ENCODE measurements around the gene ZBTB3. TPM values are rescaled to one million over a fixed set of nuclear protein-coding genes. Genes with fewer than 3 reads are reported as not detected.

ZBTB3 gene
- total and polyA plus RNA-seq, 2 of the 8 experiments (the other 6 are each of a cell fraction or from before 2014, with no cell fraction given), result 30.2 to 76.9 TPM

GRCh38 chr11:62789576-62789975 is 35.6 kb upstream of the ZBTB3 start:
- no peaks in the 10 kb centered on the region for H3K9me3 ChIP-seq (ENCODE audit: insufficient read depth in 2 of 2, low read depth in 1 of 2, low read length in 1 of 2)
- no peak overlapping the region for H4K91ac ChIP-seq (replicated peaks; ENCODE audit: insufficient read length, low read length)
- H3K27ac ChIP-seq (ENCODE audit: low read depth, low read length), result no peak overlapping the region
- H2BK15ac ChIP-seq (ENCODE audit: low read length), result no peak overlapping the region
- no peak overlapping the region for H2BK120ac ChIP-seq (replicated peaks; ENCODE audit: low read depth, low read length)
- ChIA-PET CTCF (ENCODE audit: partially characterized antibody) (interaction anchor here (0.8 to 6.4 kb wide), 9 partner anchors 11 to 134 kb away, joined by 3 to 94 read pairs (median 6); partner anchors contain the start of genes HNRNPUL2, TAF6L and TTC9C), POLR2A (ENCODE audit: partially characterized antibody) (interaction anchor here (0.6 to 15.9 kb wide), 23 partner anchors 14 to 198 kb away, joined by 3 to 251 read pairs (median 6); partner anchors contain the start of genes HNRNPUL2, LBHD1, NXF1 and SLC3A2)
- H2BK5ac ChIP-seq (ENCODE audit: low read depth, low read length), result no peak overlapping the region
- peaks cover 0 to 7% (median 4%) of the 10 kb centered on the region in 4 experiments; a peak in 5 of 7 replicates for H3K4me1 ChIP-seq (replicated peaks in 1 of 4; ENCODE audit: control insufficient read depth in 3 of 4, insufficient read depth in 4 of 4, low read length in 3 of 4)
- no peak overlapping the region for H3K18ac ChIP-seq (ENCODE audit: extremely low read depth, low read length)
- H3K14ac ChIP-seq (ENCODE audit: insufficient read length), result no peak overlapping the region
- H2BK12ac ChIP-seq (ENCODE audit: low read depth, low read length), result no peak overlapping the region
- WGBS, 2 experiments (ENCODE audit: extremely low coverage in 1 of 2, insufficient coverage in 1 of 2, insufficient read length in 1 of 2, insufficient replicate concordance in 2 of 2, low coverage in 1 of 2, low lambda C conversion rate in 2 of 2, missing lambda C conversion rate in 1 of 2), result 89% methylated on average over 3 of the region's 3 CpGs; no CpG with 5 or more reads in 1 of the 2 experiments
- H3K23ac ChIP-seq (ENCODE audit: insufficient read length), result no peak overlapping the region
- no peak overlapping the region for H3K4me3 ChIP-seq (ENCODE audit: extremely low read depth in 1 of 4, insufficient read depth in 2 of 4, low read depth in 3 of 4, low read length in 4 of 4)
- H3K23me2 ChIP-seq (ENCODE audit: low read depth, low read length), result no peaks in the 10 kb centered on the region; the same call in 1 of the 2 replicates
- no peak overlapping the region for H2BK20ac ChIP-seq (ENCODE audit: low read length)
- peaks cover 2 to 24% (median 11%) of the 10 kb centered on the region in 4 experiments; a peak in 7 of 8 replicates for H3K36me3 ChIP-seq (ENCODE audit: control insufficient read depth in 2 of 4, insufficient read depth in 4 of 4, low read length in 3 of 4)
- no peaks in the 10 kb centered on the region for H3K27me3 ChIP-seq (replicated peaks in 1 of 4; ENCODE audit: control insufficient read depth in 3 of 4, extremely low read depth in 1 of 4, insufficient read depth in 3 of 4, low read length in 3 of 4)
- H3K4ac ChIP-seq (replicated peaks; ENCODE audit: insufficient read length, low read depth, low read length), result no peak overlapping the region
- no peak overlapping the region for H2AK5ac ChIP-seq (ENCODE audit: low read depth, low read length)
- no peak overlapping the region for H4K8ac ChIP-seq (ENCODE audit: extremely low read depth, insufficient read depth, low read length)
- H3K79me2 ChIP-seq (ENCODE audit: control insufficient read depth in 1 of 2, insufficient read depth in 2 of 2, low read length in 2 of 2), result peaks cover 0 to 33% of the 10 kb centered on the region in 2 experiments; a peak in 2 of 4 replicates
- H3K4me2 ChIP-seq (ENCODE audit: insufficient read depth in 1 of 2, low read depth in 2 of 2, low read length in 2 of 2), result no peak overlapping the region; a peak in 1 of 4 replicates
- H3K56ac ChIP-seq (replicated peaks; ENCODE audit: insufficient read length, low read depth, low read length), result no peak overlapping the region
- H3K9ac ChIP-seq (replicated peaks in 1 of 4; ENCODE audit: extremely low read depth in 1 of 4, low read depth in 3 of 4, low read length in 3 of 4), result no peak overlapping the region
- DNase-seq (ENCODE audit: low read depth in 1 of 2, low spot score in 2 of 2) (no peak), FAIRE-seq (no peak)
- no peak for TF ChIP-seq EGR1 (IDR thresholded peaks at IDR 0.05; ENCODE audit: borderline replicate concordance, low read depth, low read length)
- no peak for TF ChIP-seq CREB1 (IDR thresholded peaks at IDR 0.05)
- TF ChIP-seq HDAC2 (IDR thresholded peaks at IDR 0.05; ENCODE audit: borderline replicate concordance in 1 of 2, low read depth in 2 of 2, low read length in 2 of 2), result no peak
- H3K79me1 ChIP-seq (ENCODE audit: low read depth, low read length), result peaks cover 7% of the 10 kb centered on the region; the same call in 1 of the 2 replicates
- peaks cover 0 to 3% of the 10 kb centered on the region in 2 experiments for H4K20me1 ChIP-seq (replicated peaks in 1 of 2; ENCODE audit: control insufficient read depth in 1 of 2, insufficient read depth in 2 of 2, low read length in 2 of 2)
- H2AFZ ChIP-seq (ENCODE audit: low read length), result no peak overlapping the region
- no peak overlapping the region for H4K5ac ChIP-seq (ENCODE audit: insufficient read length, low read depth, low read length)
